WI38 (cell line): ENCODE results near the gene VPS52.

ENCODE experiments used
- H3K4me3 ChIP-seq: 2 replicates; pipeline ENCODE4 v1.5.1; 2011; ENCODE audit warnings: low read depth, mild to moderate bottlenecking, control low read depth, low read length
- TF ChIP-seq, protein P1 (sequence below): IDR thresholded peaks from 2 replicates; pipeline ENCODE4 v1.5.1; 2012; ENCODE audit warnings: low read depth, mild to moderate bottlenecking, control low read depth, low read length

VPS52 gene

DNA sequence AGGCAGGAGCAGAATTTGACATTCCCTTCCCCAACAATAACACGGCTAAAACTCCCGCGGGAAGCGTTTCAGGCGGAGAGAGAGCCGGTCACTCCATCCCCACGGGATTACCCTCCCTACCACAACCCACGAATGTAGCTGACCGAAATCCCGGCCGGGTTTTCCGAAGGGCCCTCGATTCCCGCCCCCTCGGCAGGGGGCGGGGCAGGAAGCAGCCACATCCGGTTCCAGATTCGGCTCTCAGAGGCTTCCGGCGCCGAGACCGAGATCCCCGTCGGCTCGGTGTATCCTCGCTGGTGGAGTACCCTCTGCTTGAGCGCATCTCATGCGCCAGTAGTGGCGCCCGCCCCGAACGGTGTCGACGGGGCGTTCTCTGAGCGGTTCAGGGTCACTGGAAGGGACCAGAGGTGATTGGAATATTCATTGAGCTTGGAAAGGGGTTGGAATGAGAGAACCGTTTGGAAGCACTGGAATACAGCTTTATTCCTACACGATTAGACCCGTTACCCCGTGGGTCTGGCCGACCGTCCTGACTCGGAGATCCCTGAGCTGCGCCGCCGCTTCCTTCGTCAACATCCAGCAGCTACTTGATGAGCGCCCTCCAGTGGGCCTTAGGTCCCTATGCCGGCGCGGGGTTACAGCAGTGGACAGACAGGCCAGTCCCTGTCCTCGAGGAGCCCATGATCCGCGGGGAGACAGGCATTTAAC, 27.7 kb upstream of the VPS52 start:
- TF ChIP-seq, protein P1, sequence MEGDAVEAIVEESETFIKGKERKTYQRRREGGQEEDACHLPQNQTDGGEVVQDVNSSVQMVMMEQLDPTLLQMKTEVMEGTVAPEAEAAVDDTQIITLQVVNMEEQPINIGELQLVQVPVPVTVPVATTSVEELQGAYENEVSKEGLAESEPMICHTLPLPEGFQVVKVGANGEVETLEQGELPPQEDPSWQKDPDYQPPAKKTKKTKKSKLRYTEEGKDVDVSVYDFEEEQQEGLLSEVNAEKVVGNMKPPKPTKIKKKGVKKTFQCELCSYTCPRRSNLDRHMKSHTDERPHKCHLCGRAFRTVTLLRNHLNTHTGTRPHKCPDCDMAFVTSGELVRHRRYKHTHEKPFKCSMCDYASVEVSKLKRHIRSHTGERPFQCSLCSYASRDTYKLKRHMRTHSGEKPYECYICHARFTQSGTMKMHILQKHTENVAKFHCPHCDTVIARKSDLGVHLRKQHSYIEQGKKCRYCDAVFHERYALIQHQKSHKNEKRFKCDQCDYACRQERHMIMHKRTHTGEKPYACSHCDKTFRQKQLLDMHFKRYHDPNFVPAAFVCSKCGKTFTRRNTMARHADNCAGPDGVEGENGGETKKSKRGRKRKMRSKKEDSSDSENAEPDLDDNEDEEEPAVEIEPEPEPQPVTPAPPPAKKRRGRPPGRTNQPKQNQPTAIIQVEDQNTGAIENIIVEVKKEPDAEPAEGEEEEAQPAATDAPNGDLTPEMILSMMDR, result peak; percentile 63

DNA sequence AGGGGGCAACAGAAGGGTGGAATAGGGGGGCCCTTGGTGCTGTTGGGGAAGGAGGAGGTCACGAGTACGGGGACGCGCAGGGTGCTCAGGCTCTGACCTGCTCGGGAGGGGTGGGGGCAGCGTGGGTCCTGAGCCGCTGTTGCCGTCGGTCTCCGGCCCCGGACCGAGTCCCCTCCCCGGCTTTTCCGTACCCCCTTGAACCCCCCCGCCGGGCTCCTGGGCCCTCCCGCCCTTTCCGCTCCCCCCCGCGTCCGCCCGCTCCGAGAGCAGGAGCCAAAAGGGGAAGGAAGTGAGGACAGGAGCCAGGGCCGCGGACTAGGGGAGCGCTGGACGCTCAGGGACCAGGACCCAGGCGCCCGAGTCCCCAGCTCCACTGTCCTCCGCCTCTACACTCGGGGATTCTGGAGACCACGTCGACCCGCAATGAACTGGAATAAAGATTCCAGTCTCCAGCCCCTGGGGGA, 27.1 kb upstream of the VPS52 start, which contains the start of gene RGL2:
RGL2 (minus strand) TSS at position 170 of the 464 bp plus-strand sequence. CDS start 332 bp downstream, outside the sequence.
- H3K4me3 ChIP-seq, result peak within 1 kb of the TSS; percentile 83
- TF ChIP-seq, protein P1, result no peak

More for the DNA sequence above, 27.7 kb upstream of the VPS52 start:
- peak overlapping the region; percentile 83 for H3K4me3 ChIP-seq

- H3K4me3 ChIP-seq, result peak overlapping the region; percentile 83
Observed at GRCh38 chr6:33297956-33298772, 26.5 kb upstream of the VPS52 start.

GRCh38 chr6:33297406-33297955, 25.8 kb upstream of the VPS52 start:
- TF ChIP-seq, protein P1, result no peak
- H3K4me3 ChIP-seq, result peak overlapping the region; percentile 83

More at GRCh38 chr6:33297956-33298772, 26.5 kb upstream of the VPS52 start:
- TF ChIP-seq, protein P1, result no peak

- TF ChIP-seq, protein P1, result no peak
- H3K4me3 ChIP-seq, result no peak overlapping the region; the same call in 1 of the 2 replicates
Observed at GRCh38 chr6:33296797-33297405, 25.2 kb upstream of the VPS52 start.

GRCh38 chr6:33295621-33296369, 24.1 kb upstream of the VPS52 start:
- TF ChIP-seq, protein P1, result no peak
- no peak overlapping the region for H3K4me3 ChIP-seq
